Measurements from ENCODE around the gene HECTD4. TPM values are rescaled to one million over a fixed set of nuclear protein-coding genes. Genes with fewer than 3 reads are reported as not detected.

The HECTD4 gene
- total and polyA plus RNA-seq, 10 donors, result 5.4 to 70.8 (median 50.1) TPM

GRCh38 chr12:112151766-112152541, 230.3 kb downstream of the HECTD4 start:
- Histone ChIP-seq H3K4me3 (no peak overlapping the region), H3K27me3 (replicated peaks in 1 of 7) (no peaks in the 10 kb centered on the region), H3K27ac (peak overlapping the region in 1 of 8 donors; percentile 16), H3K4me1 (peaks cover 0 to 13% (median 5%) of the 10 kb centered on the region in 6 donors), H3K9me3 (peaks cover 0 to 9% (median 0%) of the 10 kb centered on the region in 8 donors), H3K36me3 (peaks cover 13 to 99% (median 77%) of the 10 kb centered on the region in 6 donors)
- TF ChIP-seq POLR2AphosphoS5 (IDR thresholded peaks at IDR 0.05) (no peak), POLR2A (IDR thresholded peaks at IDR 0.05) (no peak), CTCF (IDR thresholded peaks at IDR 0.05 in 8 of 11, conservative IDR thresholded peaks at IDR 0.05 in 3 of 11) (no peak)
- WGBS, 5 donors, result 91 to 96% (median 95%) methylated on average over 11 of the region's 11 CpGs
- no peak for DNase-seq
- intact Hi-C loops (cut with DNase I; ENCODE audit: low total_unique reads), result no loop called here

DNA sequence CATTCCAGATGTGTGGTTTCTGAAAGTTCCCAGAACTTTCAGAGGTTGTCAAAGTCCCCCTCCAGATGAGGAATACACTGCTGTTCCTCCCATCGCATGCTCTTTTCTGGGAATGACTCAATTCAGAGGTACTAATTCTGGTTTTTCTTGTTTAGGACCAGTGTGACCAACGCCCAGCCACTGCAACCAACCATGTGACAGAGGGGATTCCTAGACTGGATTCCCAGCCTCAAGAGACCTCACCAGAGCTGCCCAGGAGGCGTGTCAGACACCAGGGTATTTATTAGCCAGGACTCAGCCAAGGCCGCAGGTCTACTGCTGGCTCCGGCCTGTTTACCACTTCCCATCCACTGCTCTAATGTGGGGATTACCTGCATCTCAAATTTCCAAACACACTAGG, 232.6 kb downstream of the HECTD4 start:
- DNase-seq, result no peak
- intact Hi-C loops (cut with DNase I; ENCODE audit: low total_unique reads), result no loop called here
- Histone ChIP-seq H3K27me3 (replicated peaks in 1 of 7) (no peaks in the 10 kb centered on the region), H3K4me3 (no peak overlapping the region), H3K4me1 (peaks cover 0 to 30% (median 6%) of the 10 kb centered on the region in 6 donors), H3K9me3 (no peaks in the 10 kb centered on the region), H3K27ac (no peak overlapping the region), H3K36me3 (peaks cover 13 to 100% (median 96%) of the 10 kb centered on the region in 6 donors)
- TF ChIP-seq POLR2AphosphoS5 (IDR thresholded peaks at IDR 0.05) (no peak), POLR2A (IDR thresholded peaks at IDR 0.05) (no peak), CTCF (IDR thresholded peaks at IDR 0.05 in 8 of 11, conservative IDR thresholded peaks at IDR 0.05 in 3 of 11) (no peak)
- 83 to 96% (median 93%) methylated on average over 5 of the region's 5 CpGs for WGBS, 5 donors

DNA sequence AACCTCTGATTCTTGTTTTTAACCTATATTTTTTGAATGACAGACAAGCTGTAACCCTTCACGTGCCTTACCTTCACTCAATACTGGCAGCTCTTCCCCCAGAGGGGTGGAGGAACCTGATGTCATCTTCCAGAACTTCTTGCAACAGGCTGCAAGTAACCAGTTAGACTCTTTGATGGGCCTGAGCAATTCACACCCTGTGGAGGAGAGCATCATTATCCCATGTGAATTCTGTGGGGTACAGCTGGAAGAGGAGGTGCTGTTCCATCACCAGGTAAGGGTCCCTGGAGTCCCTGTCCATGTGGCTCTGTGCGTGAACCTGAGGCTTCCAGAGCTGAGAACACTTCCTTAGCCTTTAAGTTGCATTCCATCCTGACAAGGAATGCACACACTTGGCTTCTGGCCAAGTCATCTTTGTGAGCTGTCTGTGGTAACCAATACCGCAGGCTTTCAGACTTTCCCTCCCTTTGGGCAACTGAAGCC, 234.2 kb downstream of the HECTD4 start:
- Histone ChIP-seq H3K27me3 (replicated peaks in 1 of 7) (no peaks in the 10 kb centered on the region), H3K4me1 (peaks cover 0 to 34% (median 6%) of the 10 kb centered on the region in 6 donors), H3K27ac (peak overlapping the region in 3 of 8 donors; percentile 30 to 44 (median 43)), H3K9me3 (no peaks in the 10 kb centered on the region), H3K36me3 (peaks cover 13 to 100% (median 96%) of the 10 kb centered on the region in 6 donors), H3K4me3 (no peak overlapping the region)
- WGBS, 5 donors, result 78 to 97% (median 86%) methylated on average over 3 of the region's 3 CpGs
- TF ChIP-seq POLR2A (IDR thresholded peaks at IDR 0.05), result no peak
- no peak for TF ChIP-seq CTCF (IDR thresholded peaks at IDR 0.05 in 8 of 11, conservative IDR thresholded peaks at IDR 0.05 in 3 of 11)
- intact Hi-C loops (cut with DNase I; ENCODE audit: low total_unique reads), result no loop called here
- DNase-seq, result no peak

- H3K4me3 ChIP-seq, result no peak overlapping the region
- H3K4me1 ChIP-seq, result peaks cover 0 to 40% (median 6%) of the 10 kb centered on the region in 6 donors
- H3K36me3 ChIP-seq, result peaks cover 6 to 100% (median 95%) of the 10 kb centered on the region in 6 donors
- 81 to 95% (median 87%) methylated on average over 1 of the region's 1 CpG for WGBS, 5 donors
- intact Hi-C loops (cut with DNase I; ENCODE audit: low total_unique reads), result no loop called here
- H3K27me3 ChIP-seq (replicated peaks in 1 of 7), result no peaks in the 10 kb centered on the region
- H3K9me3 ChIP-seq, result no peaks in the 10 kb centered on the region
- no peak for DNase-seq
- H3K27ac ChIP-seq, result no peak overlapping the region
- TF ChIP-seq POLR2AphosphoS5 (IDR thresholded peaks at IDR 0.05) (no peak), CTCF (IDR thresholded peaks at IDR 0.05 in 8 of 11, conservative IDR thresholded peaks at IDR 0.05 in 3 of 11) (no peak), POLR2A (IDR thresholded peaks at IDR 0.05) (no peak)
Observed at GRCh38 chr12:112146123-112146522, 236.1 kb downstream of the HECTD4 start.
